T47D (cell line): ENCODE data around the gene ANO2.
A peak's percentile ranks its signal among the peaks of the same experiment; 100 is the strongest.
"Not testable (repeated sequence)": the region's sequence is repeated elsewhere in the genome, so short reads cannot be mapped to it uniquely, and the experiment has no call there.

Experiments used
- DNase-seq, 2 experiments: peaks; one replicate each; pipeline versions ENCODE4 v3.0.0 to v3.0.0-alpha.2; 2011 to 2012; ENCODE audit warnings: low read depth in 1 of 2, low spot score in 1 of 2
- JUND ChIP-seq: IDR thresholded peaks from 2 replicates; pipeline ENCODE4 v1.6.1; 2012; ENCODE audit warnings: low read depth
- in situ Hi-C: cut with HindIII; loops from 2 replicates; pipeline ENCODE4 v1.10.0; 2016; ENCODE audit warnings: low sequenced_read_pairs, low pct_unique_long_range_greater_than_20kb

Gene ANO2

DNA sequence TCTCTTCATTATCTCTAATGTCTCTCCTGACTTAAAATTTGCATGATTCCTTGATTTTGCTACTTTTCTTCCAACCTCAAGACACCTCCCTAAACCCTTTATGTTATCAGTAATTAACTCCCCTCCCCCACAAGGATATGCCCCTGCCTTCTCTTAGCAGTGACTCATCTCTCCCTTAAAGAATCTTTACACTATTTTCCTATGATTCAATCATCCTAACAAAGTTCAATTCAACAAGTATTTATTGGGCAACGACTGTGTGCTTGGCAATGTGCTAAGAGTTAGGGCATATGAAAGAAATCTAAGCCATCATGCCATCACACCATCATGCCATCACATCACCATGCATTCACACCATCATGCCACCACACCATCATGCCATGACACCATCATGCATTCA, 80.1 kb downstream of the ANO2 start:
- in situ Hi-C loops: no loop called here
- DNase-seq: no peak
- no peak for TF ChIP-seq JUND

DNA sequence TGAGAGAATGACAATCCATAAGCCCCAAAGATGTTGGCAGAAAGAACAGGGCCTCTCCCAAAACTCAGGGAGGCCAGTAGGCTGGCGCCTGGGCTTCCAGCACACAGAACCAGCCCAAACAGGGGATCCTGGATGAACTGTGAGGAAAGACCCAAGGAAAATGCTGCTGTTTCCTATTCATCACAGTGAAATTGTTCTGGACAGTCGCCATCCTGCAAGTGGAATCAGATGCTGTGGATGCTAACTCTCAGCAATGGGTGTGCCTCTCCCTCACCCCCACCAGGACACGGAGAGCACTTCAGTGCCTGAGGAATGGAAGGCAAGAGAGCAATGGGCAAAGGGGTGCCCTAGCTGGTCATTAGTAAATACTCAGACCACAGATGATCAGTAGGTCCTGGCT, 80.8 kb downstream of the ANO2 start:
- no peak for DNase-seq
- no peak for TF ChIP-seq JUND
- in situ Hi-C loops: no loop called here

DNA sequence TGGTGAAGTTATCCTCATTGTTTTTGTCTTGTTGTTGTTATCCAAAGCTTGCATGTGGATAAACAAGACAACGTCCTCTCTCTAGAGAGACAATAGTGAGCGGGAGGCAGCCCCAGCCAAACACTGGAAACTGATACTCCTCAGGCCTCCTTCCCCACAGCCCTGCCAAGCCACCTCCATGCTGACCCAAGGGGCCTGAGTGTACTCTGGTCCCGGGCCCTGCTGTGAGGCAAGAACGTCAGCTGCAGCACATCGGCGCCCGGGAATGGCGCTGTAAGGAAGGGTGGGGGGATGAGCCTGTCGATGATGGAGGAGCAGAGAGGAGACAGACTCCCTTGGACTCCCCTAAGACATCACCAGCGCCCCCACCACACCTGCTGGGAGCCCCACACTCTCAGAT, 83.6 kb downstream of the ANO2 start:
- TF ChIP-seq JUND: no peak
- in situ Hi-C loops: no loop called here

DNA sequence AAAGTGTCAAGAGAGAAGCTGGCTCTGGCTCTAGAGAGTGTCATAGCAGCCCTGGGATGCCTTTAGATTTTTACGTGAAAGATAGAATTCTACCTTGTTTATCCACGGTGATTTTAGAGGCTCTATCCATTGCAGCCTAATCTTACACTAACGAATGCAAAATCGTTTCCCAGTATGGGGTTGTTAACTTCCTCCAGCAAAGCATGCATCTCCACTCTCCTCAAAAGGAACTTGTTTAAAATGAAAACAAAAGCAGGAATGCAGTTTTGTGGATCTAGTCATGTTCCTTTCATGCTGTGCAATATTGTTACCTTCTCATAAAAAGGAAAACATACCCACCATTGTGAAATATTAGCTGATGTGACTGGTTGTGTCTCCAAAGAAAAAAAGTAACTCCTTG, 88.4 kb downstream of the ANO2 start:
- DNase-seq: no peak
- no peak for TF ChIP-seq JUND
- in situ Hi-C loops: no loop called here

More for the DNA sequence above, 83.6 kb downstream of the ANO2 start:
- DNase-seq: no peak

DNA sequence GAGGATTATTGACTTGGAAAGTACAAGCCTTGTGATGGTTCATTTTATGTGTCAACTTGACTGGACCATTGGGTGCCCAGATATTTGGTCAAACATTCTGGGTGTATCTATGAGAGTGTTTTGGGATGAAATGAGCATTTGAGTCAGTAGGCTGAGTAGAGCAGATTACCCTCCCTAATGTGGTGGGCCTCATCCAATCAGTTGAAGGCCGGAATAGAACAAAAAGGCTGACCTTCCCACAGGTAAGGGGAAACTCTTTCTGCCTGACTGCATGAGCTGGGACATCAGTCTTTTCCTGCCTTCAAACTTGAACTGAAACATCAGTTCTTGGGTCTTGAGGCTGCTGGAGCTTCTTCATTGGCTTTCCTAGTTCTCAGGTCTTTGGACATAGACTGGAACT, 98.1 kb downstream of the ANO2 start:
- TF ChIP-seq JUND: no peak
- in situ Hi-C loops: no loop called here
- DNase-seq: no peak

DNA sequence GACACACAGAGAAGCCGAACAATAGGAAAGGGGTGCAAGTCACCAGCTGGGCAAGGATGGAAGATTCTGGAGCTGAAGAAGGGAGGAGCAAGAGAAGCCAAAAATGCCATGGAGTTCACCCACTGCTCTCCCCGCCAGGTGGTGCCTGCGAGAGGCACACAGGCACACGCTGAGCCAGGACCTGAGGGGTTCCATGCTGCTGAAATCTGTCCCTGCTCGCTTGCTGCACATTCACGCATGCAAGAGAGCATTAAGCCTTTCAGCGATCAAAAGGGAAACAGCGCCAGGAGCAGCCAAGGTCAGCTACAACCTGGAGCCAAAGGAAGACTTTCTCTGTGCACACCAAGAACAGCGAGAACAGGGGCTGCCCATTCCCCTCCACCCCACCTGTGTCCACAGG, 104.1 kb downstream of the ANO2 start:
- no peak for TF ChIP-seq JUND
- in situ Hi-C loops: no loop called here
- peak in 1 of 2 experiments; percentile 5 for DNase-seq

DNA sequence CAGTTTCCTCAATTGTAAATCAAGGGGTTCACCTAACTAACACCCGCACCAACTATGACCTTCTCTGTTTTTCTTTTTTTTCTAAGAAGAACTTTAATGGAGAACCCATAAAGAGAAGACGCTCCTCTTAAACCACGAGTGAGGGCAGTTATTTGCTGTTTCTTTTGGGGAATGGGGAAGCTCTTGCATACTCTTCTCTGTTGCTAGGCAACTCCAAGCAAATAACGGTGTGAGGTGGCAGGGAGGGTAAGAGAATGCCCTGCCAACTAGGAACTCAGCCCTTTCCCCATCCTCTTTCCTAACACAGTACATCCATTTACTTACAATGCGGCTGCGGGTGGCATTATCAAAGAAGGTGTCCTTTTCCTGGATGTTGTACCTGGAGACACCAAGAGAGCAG, 114.9 kb downstream of the ANO2 start:
- no peak for DNase-seq
- in situ Hi-C loops: no loop called here
- no peak for TF ChIP-seq JUND

DNA sequence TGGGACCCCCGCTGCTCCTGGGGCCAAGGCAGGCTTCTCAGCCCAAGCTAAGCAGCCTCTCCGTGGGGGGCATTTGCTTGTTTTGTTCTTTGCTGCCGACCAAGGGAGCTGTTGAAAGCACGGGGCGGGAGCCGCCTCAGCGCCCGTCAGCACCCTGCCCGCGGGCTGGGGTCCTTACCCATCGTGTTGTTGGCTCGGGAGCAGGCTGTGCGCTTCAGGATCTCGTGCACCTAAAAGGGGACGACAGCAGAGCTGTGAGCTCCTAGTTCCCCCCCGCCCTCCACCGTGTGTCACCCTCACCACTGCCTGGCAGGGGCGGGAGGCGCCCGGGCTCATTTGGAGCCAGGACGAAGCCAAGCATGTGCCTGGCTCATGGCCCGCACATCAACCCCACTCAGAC, 117.5 kb downstream of the ANO2 start:
- DNase-seq: no peak
- in situ Hi-C loops: no loop called here
- TF ChIP-seq JUND: no peak

DNA sequence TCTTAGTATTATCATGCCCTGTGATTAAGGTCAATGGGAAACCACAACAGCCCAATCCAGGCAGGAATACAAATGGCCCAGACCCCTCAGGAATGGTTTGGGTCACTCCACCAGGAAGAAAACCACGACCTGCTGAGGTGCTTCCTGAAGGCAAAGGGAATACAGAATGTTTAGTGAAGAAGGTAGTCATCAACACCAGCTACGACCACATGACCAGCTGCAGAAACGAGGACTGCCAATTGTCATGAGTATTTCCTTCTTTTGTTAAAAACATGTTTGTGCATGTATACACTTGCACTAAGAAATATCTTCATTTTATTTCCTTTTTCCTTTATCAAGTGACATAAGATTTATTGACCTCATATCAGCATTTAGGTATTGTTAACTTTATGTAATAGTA, 119.3 kb downstream of the ANO2 start:
- DNase-seq, in situ Hi-C loops: not testable (repeated sequence)

DNA sequence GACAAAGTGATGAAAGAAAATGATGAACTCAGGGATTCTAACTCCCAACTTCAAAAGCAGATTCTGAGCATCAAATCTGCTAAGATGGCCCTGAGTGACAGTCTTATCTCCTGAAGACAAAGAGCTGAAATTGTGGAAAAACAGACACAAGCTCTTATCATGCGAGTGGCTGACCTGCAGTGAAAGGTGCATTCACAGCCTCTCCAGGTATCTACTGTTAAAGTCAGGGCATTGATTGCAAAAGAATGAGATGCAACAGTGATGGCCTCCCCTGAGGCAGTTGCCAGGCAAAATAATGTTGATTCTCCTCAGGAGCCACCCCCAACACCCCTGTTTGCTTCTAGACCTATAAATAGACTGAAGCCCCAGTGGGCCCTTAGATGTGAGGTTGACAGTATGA, 126.2 kb downstream of the ANO2 start:
- in situ Hi-C loops, DNase-seq: not testable (repeated sequence)

DNA sequence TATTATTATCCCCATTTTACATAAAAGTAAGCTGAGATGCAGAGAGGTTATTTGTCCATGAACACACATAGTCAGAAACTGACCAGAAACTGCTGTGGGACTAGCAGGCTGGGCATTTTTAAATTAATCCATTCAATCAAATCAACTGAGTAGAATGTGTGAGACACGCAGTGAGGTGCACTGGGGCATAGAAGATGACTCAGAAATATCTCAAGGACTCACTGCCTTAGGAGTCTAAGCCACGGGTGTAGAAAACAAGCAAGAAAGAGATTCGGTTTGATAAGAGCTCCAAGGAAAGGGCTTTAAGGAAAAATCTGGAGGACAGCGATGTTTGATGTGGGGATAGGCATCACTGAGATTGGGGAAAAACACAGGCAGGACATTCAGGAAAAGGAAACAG, 127.8 kb downstream of the ANO2 start:
- no peak for TF ChIP-seq JUND
- DNase-seq: no peak
- in situ Hi-C loops: no loop called here

DNA sequence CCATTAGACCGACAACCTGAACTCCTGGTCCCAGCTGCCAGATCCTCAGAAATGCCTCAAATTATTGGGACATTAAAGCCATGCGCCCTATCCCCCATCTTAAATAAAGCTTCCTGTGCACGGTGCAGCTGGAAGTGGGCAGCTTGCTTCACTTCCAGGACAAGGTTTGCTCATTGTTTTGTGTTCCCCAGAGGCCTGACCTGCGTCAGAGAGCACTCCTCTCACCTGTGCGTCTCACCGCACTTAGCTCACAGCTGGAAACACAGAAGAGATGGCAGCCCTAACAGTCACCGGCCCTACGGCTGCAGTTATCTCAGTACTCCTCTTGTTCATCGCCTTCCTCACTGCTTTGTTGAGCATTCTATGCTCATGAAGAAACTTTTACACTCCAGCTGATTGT, 135.5 kb downstream of the ANO2 start:
- TF ChIP-seq JUND: no peak
- in situ Hi-C loops: no loop called here
- DNase-seq: no peak

DNA sequence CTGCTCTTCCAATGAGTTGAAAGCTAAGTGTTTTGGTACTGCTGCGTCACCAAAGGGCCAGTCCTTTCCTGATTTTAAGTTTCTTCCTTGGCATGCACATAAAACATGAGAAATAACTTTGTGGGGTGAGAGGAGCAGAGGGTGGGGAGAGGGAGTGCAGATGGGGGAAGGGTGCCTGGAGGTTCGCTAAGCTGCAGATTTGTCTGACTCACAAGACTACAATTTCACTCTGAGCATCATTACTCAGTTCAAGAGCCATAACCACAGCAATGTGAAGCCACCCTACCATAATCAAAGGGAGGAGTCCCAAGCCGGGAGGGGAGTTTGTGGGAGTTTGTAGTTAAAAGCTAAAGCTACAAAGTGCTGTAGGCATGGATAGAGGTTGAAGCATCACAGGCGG, 136.1 kb downstream of the ANO2 start:
- TF ChIP-seq JUND: no peak
- in situ Hi-C loops: no loop called here
- DNase-seq: no peak

DNA sequence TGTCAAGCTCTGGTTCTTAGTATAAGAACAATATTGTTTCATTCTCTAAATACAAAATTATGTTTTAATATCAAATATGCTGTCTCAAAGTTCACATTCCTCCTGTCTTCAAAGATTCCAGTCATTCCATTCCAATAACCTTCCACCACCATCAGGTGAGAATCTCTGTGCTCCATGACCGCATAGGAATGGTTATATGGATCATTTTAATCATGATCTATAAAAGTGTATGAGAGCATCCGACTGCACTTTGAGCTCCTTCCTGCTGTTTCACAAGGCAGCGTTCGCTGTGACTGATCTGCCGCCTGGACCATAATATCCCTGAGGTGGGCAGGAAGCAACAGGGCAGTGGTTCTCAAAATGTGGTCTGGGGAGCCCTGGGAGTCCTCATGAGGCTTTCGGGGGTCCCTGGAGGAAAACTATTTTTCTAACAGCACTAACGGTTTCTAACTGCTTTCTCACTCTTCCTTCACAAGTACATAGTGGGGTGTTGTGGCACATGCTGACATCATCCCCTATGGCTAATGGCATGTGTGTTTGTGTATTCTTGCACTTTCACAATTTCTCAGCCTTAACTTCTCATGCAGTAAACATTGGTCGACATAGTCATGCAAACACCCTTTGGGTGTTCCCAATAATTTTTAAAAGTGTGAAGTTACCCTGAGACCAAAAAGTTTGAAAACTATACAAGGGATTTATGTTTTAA, 137.4 kb downstream of the ANO2 start:
- DNase-seq: no peak
- in situ Hi-C loops: no loop called here
- no peak for TF ChIP-seq JUND
